GM13977 (cell line): ENCODE results near the gene NPNT.

Source experiments
- DNase-seq: peaks from one replicate; pipeline ENCODE4 v3.0.0; 2012; ENCODE audit warnings: low spot score
- CTCF ChIP-seq: IDR thresholded peaks from 2 replicates; pipeline ENCODE4 v1.5.1; 2012; ENCODE audit warnings: mild to moderate bottlenecking, control low read depth; ENCODE audit not compliant: insufficient read depth; ENCODE audit errors: extremely low read depth, missing control alignments
- in situ Hi-C: fragments of 300-500 bp; cut with MboI; formaldehyde crosslinking; loops from one replicate; pipeline ENCODE4 v1.12.0; 2022; ENCODE audit warnings: low sequenced_read_pairs, low pct_unique_long_range_greater_than_20kb, mixed read lengths, inconsistent platforms; ENCODE audit not compliant: unreplicated experiment

NPNT gene

GRCh38 chr4:105972946-105973621 is 77.8 kb downstream of the NPNT start:
- DNase-seq: no peak
- TF ChIP-seq CTCF: no peak
- in situ Hi-C loops: no loop called here

GRCh38 chr4:105976915-105977314 is 81.6 kb downstream of the NPNT start:
- DNase-seq: no peak
- TF ChIP-seq CTCF: no peak
- in situ Hi-C loops: no loop called here

GRCh38 chr4:105978684-105979296 is 83.5 kb downstream of the NPNT start:
- in situ Hi-C loops: no loop called here
- TF ChIP-seq CTCF: no peak
- DNase-seq: no peak

GRCh38 chr4:105979506-105979905 is 84.2 kb downstream of the NPNT start:
- in situ Hi-C loops: no loop called here
- no peak for DNase-seq
- TF ChIP-seq CTCF: no peak

- no peak for DNase-seq
- no peak for TF ChIP-seq CTCF
- in situ Hi-C loops: no loop called here
Observed at GRCh38 chr4:105988671-105989070, 93.4 kb downstream of the NPNT start.

GRCh38 chr4:105989485-105990242 is 94.4 kb downstream of the NPNT start:
- TF ChIP-seq CTCF: no peak
- no peak for DNase-seq
- in situ Hi-C loops: no loop called here
